Measurements from ENCODE around the gene PTH2.

- no peak for TF ChIP-seq CTCF (IDR thresholded peaks at IDR 0.05; ENCODE audit: low read depth, low read length)
- TF ChIP-seq EZH2phosphoT487 (IDR thresholded peaks at IDR 0.05; ENCODE audit: low read depth): no peak
These were observed 7.4 kb downstream of the PTH2 start for GRCh38 chr19:49415810-49416200.
